Activated T-cell treated with anti-CD3 and anti-CD28 coated beads, Interleukin-2, amount 50 U/mL, for 1 hour (primary cell): ENCODE data around the gene HK1.

Source experiments
- DNase-seq: peaks from one replicate; pipeline ENCODE4 v3.0.0-alpha.2; 2020

HK1 gene

DNA sequence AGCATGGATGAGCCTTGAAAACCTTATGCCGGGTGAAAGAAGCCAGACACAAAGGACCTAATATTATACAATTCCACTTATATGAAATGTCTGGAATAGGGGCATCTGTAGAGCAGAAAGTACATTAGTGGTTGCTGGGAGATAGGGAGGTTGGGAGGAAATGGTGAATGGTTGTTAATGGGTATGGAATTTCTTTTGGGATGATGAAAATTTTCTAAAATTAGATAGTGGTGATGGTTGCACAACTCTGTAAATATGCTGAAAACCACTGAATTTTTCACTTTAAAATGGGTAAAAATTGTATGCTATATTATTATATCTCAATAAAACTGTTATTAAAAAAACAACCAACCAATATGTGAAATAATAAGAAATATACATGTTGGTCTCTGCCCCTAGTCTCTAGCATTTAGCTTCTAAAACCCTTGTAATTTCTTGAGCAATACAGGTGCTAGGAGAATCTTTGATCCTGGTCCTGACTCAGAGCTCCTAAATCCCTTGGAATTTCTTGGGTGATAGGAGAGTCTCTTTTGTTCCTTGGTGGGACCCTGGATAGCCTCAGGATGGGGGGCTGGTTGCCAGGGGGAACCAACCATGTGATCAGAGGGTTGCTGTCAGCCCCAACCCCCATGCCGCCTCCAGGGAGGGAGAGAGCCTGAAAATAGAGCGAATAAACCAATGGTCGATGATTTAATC is 74.4 kb downstream of the HK1 start:
- DNase-seq = no peak

DNA sequence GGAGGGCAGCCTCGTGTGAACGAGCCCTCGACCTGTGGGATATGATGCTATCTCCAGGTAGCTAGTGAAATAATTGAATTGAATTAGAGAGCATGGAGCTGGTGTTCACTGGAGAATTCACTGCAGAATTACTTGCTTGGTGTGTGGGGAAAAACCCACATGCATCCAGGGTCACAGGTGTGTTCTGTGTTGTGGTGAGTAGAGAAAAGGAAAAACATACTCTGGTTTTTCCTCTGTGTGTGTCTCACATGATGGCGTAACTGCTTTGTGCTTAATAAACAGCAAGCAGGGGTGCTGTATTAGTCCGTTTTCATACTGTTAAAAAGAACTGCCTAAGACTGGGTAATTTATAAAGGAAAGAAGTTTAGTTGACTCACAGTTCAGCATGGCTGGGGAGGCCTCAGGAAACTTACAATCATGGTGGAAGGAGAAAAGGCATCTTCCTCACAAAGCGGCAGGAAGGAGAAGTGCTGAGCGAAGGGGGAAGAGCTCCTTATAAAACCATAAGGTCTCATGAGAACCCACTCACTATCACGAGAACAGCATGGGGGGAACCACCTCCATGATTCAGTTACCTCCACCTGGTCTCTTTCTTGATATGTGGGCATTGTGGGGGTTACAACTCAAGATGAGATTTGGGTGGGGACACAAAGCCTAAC is 75.8 kb downstream of the HK1 start:
- no peak for DNase-seq

DNA sequence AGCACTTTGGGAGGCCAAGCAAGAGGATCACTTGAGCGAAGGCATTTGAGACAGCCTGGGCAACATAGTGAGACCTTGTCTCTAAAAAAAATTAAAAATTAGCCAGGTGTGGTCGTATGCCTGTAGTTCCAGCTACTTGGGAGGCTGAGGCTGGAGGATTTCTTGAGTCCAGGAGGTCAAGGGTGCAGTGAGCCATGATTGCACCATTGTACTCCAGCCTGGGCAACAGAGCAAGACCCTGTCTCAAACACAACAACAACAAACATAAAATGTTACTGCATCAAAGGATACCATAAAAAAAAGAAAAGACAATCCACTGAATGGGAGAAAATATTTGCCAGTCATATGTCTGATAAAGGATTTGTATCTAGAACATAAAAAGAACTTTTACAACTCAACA is 77.9 kb downstream of the HK1 start:
- no peak for DNase-seq

DNA sequence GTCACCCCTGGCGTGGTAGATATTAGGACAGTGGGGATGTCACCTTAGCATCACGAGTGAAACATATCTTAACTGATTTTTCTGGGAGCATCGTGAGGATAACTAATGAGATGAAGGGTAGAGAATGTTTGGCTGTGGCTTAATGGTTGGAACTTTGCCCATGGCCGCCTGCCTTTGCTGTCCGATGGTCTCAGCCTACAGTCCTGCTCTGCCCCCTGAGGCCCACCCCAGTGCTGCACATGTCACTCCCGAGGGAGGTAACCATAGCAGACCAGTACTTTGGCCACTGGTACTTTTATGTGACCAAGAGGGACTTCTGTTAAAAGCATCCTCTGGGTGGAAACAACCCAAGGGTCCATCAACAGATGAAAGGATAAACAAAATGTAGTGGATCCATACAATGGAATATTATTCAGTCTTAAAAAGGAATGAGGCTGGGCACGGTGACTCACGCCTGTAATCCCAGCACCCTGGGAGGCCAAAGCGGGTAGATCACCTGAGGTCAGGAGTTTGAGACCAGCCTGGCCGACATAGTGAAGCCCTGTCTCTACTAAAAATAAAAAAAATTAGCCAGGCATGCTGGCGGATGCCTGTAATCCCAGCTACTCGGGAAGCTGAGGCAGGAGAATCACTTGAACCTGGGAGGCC is 80.0 kb downstream of the HK1 start:
- no peak for DNase-seq

DNA sequence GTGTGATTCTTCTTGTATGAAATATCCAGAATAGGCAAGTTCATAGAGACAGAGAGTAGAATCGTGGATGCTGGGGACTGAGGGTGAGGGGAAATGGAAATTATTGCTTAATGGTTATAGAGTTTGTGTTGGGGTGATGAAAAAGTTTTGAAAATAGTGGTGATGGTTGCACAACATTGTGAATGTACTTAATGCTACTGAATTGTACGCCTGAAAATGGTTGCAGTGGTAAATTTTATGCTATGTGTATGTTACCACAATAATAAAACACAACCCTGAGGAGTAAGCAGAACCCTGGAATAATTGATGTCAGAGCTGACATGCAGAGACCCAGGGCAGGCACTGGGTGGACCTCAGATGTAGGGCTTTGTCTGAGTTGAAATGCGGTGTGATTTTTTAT is 80.9 kb downstream of the HK1 start:
- DNase-seq = no peak

DNA sequence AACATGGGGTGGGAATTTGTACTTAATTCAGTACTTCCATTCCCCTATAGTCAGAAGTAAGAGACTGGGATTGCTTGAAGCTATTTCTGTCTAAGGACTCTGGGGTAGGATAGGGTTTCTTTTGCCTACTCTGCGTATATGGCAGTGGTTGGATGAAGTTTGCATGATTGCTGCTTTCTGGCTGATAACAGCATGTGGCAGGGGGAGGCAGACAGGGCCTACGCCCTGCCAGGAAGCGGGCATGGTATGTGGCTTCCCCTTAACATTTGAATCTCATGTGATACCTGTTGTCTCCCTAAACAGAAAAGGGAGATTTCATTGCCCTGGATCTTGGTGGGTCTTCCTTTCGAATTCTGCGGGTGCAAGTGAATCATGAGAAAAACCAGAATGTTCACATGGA is 81.3 kb downstream of the HK1 start:
- DNase-seq = peak; percentile 47

DNA sequence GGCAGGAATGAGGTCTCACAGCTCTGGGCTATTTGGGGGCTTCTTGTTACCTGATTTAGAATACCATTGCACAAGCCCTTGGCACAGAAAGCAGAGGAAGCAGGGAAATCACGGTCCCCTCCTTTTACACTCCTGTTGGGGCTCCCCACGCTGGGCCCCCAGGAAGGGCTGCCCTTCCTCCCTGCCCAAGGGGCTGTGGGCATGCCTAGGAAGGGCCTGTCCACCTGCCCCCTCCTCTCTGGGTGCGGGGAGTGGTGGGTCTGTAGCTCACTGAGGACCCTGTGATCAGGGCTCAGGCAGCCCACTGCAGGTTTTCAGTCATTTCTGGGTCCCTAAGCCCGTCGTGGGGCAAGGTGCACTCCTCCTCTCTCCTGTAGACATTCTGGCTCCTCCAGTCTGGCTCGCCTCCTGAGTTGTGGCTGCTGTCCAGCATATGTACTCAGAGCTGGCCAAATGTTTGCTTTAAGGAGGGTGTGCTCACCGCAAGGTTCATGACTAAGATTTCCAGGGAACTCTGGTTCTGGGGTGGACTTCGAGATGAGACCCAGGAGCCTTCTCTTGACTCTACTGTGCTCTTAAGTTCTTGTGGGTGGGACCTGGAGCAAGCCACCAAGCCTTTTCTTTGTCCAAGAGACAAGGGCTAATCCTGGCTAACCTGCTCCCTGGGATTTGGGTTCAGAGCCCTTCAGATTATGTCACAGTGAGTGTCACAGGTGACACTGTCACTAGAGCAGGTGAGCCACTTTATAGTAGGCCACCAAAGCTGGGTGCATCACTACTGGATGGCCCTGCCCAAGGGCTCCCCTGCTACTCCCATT is 82.4 kb downstream of the HK1 start:
- no peak for DNase-seq

DNA sequence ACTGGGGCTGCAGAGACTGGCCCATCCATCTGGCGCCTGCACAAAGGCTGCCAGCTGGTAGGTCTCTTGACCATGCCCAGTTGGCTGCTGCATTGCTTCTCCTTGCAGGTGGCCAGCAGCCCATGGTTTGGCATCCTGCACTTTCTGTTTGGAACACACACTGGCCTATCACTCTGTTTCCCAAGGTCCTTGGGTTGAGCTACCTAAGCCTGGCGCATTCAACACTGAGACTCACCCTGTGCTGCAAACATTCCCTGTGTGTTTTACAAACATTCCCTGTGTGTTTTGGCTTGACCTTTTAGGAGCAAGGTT is 83.0 kb downstream of the HK1 start:
- DNase-seq = no peak

DNA sequence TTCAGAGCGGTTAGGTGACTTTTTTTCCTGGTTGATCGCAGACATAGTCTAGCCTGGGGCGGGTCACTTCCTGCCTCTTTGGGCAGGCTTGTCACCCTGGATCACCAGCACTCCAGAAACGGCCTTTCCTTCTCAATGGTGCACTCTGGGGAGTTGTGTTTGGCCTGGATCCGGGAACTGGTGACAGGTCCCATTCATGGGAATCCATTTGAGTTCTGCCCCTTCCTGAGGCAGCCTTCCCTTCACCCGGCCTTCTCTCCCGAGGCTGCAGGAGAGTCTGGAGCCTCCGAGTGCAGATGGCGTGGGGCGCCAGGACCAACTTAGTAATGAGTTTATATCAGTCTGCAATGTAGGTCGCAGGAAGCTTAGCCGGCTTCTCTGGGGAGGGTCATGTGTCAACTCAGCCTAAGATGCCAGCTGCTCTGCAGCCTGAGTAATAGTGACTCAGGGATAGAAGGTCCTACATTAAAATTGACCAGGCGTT is 84.2 kb downstream of the HK1 start:
- DNase-seq = peak; percentile 35

DNA sequence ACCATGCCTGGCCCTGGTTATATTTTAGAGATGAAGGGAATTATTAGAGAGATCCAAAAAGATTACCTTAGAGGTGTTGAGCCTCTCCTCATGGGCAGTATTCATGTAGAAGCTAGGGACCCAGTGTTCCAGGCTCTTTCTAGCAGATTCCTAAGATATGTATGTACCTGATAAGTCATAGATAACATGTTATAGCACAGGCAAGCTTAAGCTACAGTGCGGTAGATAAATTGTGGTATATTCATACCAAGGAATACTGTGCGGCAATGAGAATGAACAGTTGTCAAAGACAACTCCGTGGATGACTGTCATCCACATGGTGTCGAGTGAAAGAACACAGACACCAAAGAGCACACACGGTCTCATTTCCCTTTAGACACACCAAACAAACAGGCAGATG is 85.4 kb downstream of the HK1 start:
- no peak for DNase-seq

DNA sequence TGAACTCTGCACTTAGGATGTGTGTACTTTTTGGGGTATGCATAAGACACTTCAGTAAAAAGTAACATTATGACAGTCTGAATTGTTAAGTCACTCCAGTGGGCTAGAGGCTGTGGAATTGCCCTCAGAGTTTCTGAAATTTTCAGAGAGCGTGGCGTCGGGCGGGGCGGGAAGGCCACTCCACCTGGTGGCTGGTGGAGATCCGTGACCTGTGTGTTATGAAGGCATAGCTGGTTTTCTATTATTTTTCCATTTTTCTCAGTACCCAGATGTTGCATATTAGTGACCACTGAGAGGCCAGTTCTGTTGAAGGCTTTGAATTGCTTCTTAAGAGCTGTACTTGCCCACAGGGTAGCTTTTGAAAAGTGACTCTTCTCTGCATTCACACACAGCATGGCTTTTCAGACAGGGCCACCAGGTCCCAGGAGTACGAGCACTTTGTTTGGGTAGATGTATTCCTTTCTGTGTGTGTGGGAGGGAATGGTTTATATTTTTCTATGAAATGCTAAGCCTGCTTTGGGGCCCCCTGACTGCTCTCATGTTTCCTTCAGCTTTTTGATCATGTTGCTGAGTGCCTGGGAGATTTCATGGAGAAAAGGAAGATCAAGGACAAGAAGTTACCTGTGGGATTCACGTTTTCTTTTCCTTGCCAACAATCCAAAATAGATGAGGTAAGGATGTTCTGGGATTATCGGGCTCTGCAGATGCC is 86.1 kb downstream of the HK1 start:
- DNase-seq = no peak

DNA sequence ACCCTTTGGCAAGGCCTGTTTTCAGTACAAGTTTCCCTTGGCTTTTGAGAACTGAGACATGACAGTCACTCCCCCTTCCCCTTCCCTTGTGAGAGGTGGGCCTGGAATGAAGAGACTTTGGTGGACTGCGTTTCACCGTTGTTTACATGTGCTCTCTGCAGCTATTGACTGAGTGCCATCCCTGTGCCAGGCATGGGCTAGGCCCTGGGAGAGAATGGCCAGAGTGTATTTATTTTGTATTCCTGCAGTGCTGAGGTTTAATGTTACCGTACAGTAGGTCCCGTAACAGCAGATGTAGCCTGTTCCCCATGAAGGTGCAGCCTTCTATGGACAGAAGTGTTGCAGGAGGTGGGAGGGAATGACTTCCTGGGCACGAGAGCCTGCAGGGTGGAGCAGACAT is 88.4 kb downstream of the HK1 start:
- no peak for DNase-seq

DNA sequence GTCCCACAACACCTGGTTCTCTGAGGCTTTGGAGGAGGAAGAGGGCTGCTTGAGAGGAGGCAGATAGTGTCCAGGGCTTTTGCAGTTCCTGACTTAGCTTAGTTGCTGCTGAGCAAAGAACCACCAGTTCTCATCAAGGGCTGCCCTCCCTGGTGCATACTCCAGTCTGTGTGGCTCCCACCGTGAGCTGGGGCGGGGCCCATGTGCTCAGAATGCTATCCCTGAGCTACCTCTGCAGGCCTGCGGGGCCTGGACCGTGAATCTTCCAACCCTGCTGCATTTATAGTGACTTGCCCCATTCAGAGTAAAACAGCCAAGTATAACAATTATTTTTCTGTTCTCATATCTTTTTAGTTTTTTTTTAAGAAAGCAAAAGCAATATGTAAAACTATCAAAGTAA is 89.2 kb downstream of the HK1 start:
- DNase-seq = no peak

DNA sequence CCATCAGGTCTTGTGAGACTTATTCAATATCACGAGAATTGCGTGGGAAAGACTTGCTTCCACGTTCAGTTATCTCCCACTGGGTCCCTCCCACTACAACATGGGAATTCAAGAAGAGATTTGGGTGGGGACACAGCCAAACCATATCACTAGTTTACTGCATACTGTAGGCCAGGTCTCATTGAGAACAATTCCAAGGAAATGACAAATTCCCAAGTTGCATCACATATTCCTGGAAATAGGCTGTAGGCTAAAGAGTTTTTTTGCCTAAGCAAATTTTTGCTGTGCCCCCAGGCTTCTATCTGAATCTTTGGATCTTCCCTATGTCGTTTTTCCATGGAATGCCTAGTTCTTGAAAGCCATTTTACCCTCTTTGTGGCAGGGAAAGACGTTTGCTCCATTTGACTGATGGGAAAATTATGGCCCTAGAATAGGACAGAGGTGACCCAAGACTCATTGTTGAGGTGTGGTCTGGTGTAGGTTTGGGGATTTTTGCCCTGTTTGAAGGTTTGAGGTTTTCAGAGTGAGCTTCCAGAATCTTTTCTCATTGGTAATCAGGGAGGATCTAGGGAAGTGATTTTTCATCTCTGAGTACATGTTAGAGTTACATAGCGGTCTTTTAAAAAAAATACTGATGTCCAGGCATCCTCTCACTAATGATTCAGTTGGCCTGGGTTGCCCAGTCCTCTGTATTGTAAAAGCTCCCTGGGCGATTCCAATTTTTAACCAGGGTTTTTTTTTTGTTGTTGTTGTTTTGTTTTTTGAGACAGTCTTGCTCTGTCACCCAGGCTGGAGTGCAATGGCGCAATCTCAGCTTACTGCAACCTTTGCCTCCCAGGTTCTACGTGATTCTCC is 94.1 kb downstream of the HK1 start:
- DNase-seq = no peak

DNA sequence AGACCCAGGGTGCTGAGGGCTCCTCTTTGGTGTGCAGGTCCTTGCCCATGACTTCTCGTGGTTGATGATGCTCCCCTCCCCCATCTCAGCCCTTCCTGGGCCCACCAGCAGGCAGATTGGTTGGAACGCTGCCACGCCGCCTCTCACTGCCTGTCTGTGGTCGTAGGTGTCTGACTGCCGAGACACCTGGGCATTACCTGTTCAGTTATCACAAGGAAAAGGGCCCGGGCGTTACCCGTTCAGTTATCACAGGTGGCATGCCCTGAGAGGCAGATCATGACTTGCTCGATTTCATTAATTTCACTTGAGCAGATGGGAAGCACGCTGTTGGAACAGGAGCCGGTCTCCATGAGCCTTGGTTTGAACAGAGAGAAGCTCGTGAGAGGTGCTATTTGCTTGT is 95.9 kb downstream of the HK1 start:
- DNase-seq = no peak

DNA sequence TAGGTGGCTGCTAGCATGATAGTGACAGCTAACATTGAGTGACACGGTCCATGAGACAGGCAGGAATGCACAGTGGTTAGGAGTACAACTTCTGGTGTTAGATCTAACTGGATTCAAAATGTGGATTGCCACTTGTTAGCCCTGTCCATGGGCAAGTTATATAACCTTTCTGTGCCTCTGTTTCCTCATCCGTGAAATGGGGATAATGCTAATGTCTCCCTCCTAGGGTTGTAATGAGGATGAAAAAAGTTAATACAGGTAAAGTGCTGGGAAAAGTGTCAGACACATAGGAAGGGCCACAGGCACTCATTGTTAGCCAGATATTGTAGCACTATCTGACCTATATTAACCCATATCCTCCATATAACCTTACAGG is 96.6 kb downstream of the HK1 start:
- no peak for DNase-seq

DNA sequence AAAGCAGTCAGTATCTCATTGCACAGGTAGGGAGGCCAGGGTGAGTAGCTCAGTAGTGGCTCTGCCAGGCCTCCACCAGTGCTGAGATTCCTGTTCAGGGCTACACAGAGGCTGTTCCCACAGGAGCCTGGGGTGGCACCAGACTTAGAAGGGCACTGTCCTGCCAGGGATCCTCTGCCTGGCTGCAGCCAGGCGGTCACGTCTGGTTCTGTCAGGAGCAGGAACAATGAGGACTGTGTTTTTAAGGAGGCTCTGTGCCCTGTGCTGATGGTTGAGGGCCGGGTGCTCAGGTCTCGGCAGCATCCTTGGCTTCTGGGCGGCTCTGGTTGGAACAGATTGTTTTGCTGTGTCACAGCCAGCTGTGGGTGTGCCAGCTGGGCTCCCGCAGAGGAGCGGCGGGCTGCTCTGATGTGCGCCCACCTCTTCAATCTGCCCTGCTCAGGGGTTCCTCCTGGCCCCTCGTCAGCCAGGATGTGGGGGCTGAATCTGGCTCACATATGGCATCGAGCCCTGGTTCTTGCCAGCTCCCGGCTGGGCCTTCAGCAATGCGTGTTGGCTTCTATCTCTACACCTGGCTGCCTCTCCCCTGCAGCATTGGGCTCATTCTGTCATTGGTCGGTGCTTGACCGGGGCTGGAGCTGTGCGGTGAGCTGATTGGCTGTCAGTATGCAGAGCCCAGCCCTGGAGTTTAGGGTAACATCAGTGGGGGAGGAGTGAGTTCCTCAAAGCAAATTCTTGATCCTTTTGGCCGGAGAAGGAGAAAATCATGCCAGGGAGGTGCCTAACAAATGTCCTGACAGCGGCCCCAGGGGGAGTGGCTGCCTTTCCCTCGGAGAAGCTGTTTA is 97.2 kb downstream of the HK1 start:
- DNase-seq = no peak

DNA sequence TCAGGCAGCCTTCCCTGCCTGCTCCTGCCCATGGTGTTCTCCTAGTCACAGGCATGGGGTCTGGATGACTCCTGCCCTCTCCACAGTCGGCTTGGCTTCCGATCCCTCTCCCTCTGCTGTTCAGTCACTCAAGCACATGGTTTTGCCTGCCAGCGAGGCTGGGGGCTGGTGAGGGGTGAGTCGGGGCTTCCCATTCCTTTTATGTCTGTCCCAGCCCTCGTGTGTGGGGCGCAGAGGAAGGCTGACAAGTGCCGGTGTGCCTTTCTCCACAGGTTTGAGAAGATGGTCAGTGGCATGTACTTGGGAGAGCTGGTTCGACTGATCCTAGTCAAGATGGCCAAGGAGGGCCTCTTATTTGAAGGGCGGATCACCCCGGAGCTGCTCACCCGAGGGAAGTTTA is 98.4 kb downstream of the HK1 start:
- DNase-seq = no peak

DNA sequence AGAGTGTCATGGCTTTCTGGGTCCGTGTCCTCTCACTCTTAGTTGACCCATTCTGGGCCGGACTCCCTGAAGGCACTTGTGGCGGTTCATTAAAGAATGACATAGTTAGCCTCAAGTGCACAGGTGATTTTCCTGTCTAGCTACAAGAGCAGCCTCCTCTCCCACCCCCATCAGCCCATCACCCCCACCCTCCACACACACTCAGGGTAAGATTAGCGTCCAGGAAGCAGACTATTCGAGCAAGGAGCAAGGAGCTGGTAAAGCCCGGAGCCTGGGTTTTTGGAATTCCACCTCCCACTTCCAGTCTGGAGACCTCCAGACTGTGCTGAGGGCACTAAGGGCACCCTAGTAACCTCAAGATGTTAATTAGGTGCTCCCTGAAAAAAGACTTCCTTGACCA is 98.9 kb downstream of the HK1 start:
- no peak for DNase-seq

DNA sequence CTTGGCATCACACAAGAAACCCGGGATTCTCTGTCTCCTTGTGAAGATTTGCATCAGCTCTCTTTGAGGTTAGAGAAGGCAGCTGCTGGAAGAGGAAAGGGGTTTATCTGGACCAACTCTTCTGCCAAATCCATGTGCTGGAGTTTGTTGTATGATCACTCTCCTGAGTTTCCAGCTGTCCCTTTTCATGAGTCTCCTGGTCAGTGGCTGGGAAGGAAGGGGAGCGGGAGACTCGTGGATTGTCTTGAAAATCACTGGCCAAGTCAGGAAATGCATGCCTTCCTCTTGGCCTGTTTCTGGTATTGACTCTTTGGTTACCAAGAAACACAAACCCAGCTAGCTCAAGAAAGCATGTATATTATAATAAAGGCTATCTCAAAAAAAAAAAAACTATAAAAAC is 99.6 kb downstream of the HK1 start:
- no peak for DNase-seq

DNA sequence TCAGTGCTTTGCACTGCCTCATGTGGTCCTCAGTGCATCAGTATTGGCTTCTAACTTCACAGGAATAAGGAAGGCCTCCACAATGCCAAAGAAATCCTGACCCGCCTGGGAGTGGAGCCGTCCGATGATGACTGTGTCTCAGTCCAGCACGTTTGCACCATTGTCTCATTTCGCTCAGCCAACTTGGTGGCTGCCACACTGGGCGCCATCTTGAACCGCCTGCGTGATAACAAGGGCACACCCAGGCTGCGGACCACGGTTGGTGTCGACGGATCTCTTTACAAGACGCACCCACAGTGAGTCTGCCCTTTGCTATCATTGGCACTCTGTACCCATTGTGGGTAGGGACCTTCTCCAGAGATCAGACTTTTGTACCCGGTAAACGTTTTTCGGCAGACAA is 101.5 kb downstream of the HK1 start:
- DNase-seq = no peak
